ENCODE data around the gene IFNW1.

The IFNW1 gene

GRCh38 chr9:21102305-21102704, 39.3 kb downstream of the IFNW1 start:
- Histone ChIP-seq H3K27me3 (ENCODE audit: insufficient read depth, low read length) (no peaks in the 10 kb centered on the region), H3K27ac (ENCODE audit: low read length) (no peak overlapping the region), H3K9me3 (ENCODE audit: insufficient read depth, low read depth, low read length) (no peaks in the 10 kb centered on the region), H3K36me3 (ENCODE audit: insufficient read depth, low read depth, low read length) (no peaks in the 10 kb centered on the region), H3K4me1 (ENCODE audit: insufficient read depth, low read length) (peaks cover 6% of the 10 kb centered on the region), H3K4me3 (ENCODE audit: low read length) (no peak overlapping the region), H3K9ac (ENCODE audit: low read depth, low read length) (no peak overlapping the region)

- H3K4me3 ChIP-seq (ENCODE audit: low read length), result no peak overlapping the region
- no peaks in the 10 kb centered on the region for H3K27me3 ChIP-seq (ENCODE audit: insufficient read depth, low read length)
- H3K36me3 ChIP-seq (ENCODE audit: insufficient read depth, low read depth, low read length), result no peaks in the 10 kb centered on the region
- no peak overlapping the region for H3K9ac ChIP-seq (ENCODE audit: low read depth, low read length)
- H3K27ac ChIP-seq (ENCODE audit: low read length), result no peak overlapping the region
- no peaks in the 10 kb centered on the region for H3K4me1 ChIP-seq (ENCODE audit: insufficient read depth, low read length)
- no peaks in the 10 kb centered on the region for H3K9me3 ChIP-seq (ENCODE audit: insufficient read depth, low read depth, low read length)
These were observed 43.8 kb downstream of the IFNW1 start for GRCh38 chr9:21097817-21098216.

- no peaks in the 10 kb centered on the region for H3K4me1 ChIP-seq (ENCODE audit: insufficient read depth, low read length)
- H3K4me3 ChIP-seq (ENCODE audit: low read length), result no peak overlapping the region
- no peak overlapping the region for H3K9ac ChIP-seq (ENCODE audit: low read depth, low read length)
- no peaks in the 10 kb centered on the region for H3K36me3 ChIP-seq (ENCODE audit: insufficient read depth, low read depth, low read length)
- no peak overlapping the region for H3K27ac ChIP-seq (ENCODE audit: low read length)
- H3K9me3 ChIP-seq (ENCODE audit: insufficient read depth, low read depth, low read length), result no peaks in the 10 kb centered on the region
- no peaks in the 10 kb centered on the region for H3K27me3 ChIP-seq (ENCODE audit: insufficient read depth, low read length)
These were observed 44.8 kb downstream of the IFNW1 start for GRCh38 chr9:21096901-21097255.

GRCh38 chr9:21096172-21096900, 45.3 kb downstream of the IFNW1 start:
- Histone ChIP-seq H3K36me3 (ENCODE audit: insufficient read depth, low read depth, low read length) (no peaks in the 10 kb centered on the region), H3K27me3 (ENCODE audit: insufficient read depth, low read length) (no peaks in the 10 kb centered on the region), H3K4me1 (ENCODE audit: insufficient read depth, low read length) (no peaks in the 10 kb centered on the region), H3K4me3 (ENCODE audit: low read length) (no peak overlapping the region), H3K27ac (ENCODE audit: low read length) (no peak overlapping the region), H3K9me3 (ENCODE audit: insufficient read depth, low read depth, low read length) (no peaks in the 10 kb centered on the region), H3K9ac (ENCODE audit: low read depth, low read length) (no peak overlapping the region)

GRCh38 chr9:21095561-21095960, 46.1 kb downstream of the IFNW1 start:
- no peaks in the 10 kb centered on the region for H3K27me3 ChIP-seq (ENCODE audit: insufficient read depth, low read length)
- H3K9ac ChIP-seq (ENCODE audit: low read depth, low read length), result no peak overlapping the region
- no peaks in the 10 kb centered on the region for H3K9me3 ChIP-seq (ENCODE audit: insufficient read depth, low read depth, low read length)
- no peaks in the 10 kb centered on the region for H3K36me3 ChIP-seq (ENCODE audit: insufficient read depth, low read depth, low read length)
- H3K4me3 ChIP-seq (ENCODE audit: low read length), result no peak overlapping the region
- no peak overlapping the region for H3K27ac ChIP-seq (ENCODE audit: low read length)
- H3K4me1 ChIP-seq (ENCODE audit: insufficient read depth, low read length), result no peaks in the 10 kb centered on the region
